HCT116 (cell line): Measurements from ENCODE around the gene CR1L. TPM values are rescaled to one million over a fixed set of nuclear protein-coding genes. Genes with fewer than 3 reads are reported as not detected.

Experiments used
- ATAC-seq: fragments of 200-7000 bp; cut with Tn5 transposase; 2 replicates; pipeline ENCODE4 v1.9.1; 2020; ENCODE audit warnings: mild to moderate bottlenecking, moderate library complexity
- BruUV-seq: library from RNA; stranded (reverse); fragments of 400-500 nt; replicated peaks from 2 replicates; lab custom pipeline; 2021; lab: Mats Ljungman, UMichigan
- CTCF ChIA-PET: fragments of 300-600 bp; sonication (Branson Sonifier 250); formaldehyde crosslinking; loops from one replicate; lab custom pipeline; 2021; ENCODE audit warnings: antibody characterized with exemption; lab: Charles Lee
- POLR2A ChIA-PET: fragments of 300-600, 350-600 bp; sonication (Branson Sonifier 250); formaldehyde crosslinking; loops from one replicate; lab custom pipeline; 2021; ENCODE audit warnings: antibody characterized with exemption; lab: Charles Lee
- RAD21 ChIA-PET, 2 experiments: fragments of 300-600 bp; sonication (Branson Sonifier 250); formaldehyde crosslinking; loops; one replicate each; lab custom pipeline; 2023; ENCODE audit warnings: low total read pairs in 2 of 2; ENCODE audit not compliant: uncharacterized antibody in 2 of 2, unreplicated experiment in 2 of 2, low non-redundant PET in 1 of 2; lab: Charles Lee
- DNase-seq: peaks from one replicate; pipeline ENCODE4 v3.0.0-alpha.2; 2010; ENCODE audit warnings: low read depth, low spot score
- H2AFZ ChIP-seq: fragments of 200-600 bp; shearing (Covaris generic), sonication (generic); 2 replicates; pipeline ENCODE4 v1.6.1; 2017; ENCODE audit warnings: low read depth, mixed run types, mixed read lengths, antibody characterized with exemption, low read length; ENCODE audit not compliant: poor library complexity, severe bottlenecking
- H3K27ac ChIP-seq: 2 replicates; pipeline ENCODE4 v1.5.1; 2012; ENCODE audit warnings: low read depth, low read length
- H3K27me3 ChIP-seq: fragments of 200-600 bp; sonication (generic); 2 replicates; pipeline ENCODE4 v1.6.1; 2016; ENCODE audit warnings: mixed run types, low read length, mixed read lengths; ENCODE audit not compliant: insufficient read depth
- H3K36me3 ChIP-seq, 2 experiments: fragments of 200-500 bp in 1 of 2; fragments of 200-600 bp in 1 of 2; sonication (Bioruptor generic) in 1 of 2; sonication (generic) in 1 of 2; 2 replicates each; pipeline versions ENCODE4 v1.5.1 to v1.6.1; 2014 to 2016; ENCODE audit warnings: low read length in 2 of 2, inconsistent platforms in 1 of 2, mixed read lengths in 1 of 2, mixed run types in 1 of 2; ENCODE audit not compliant: insufficient read depth in 2 of 2, control insufficient read depth in 1 of 2
- H3K4me1 ChIP-seq, 2 experiments: fragments of 200-600 bp in 1 of 2; sonication (generic) in 1 of 2; 2 replicates each; pipeline versions ENCODE4 v1.5.1 to v1.6.1; 2012 to 2017; ENCODE audit warnings: low read length in 2 of 2, inconsistent platforms in 1 of 2, mild to moderate bottlenecking in 1 of 2, mixed read lengths in 1 of 2, mixed run types in 1 of 2, moderate library complexity in 1 of 2; ENCODE audit not compliant: insufficient read depth in 2 of 2, control insufficient read depth in 1 of 2
- H3K4me2 ChIP-seq: fragments of 200-600 bp; sonication (generic); 2 replicates; pipeline ENCODE4 v1.6.1; 2017; ENCODE audit warnings: mixed run types, low read length, mixed read lengths
- H3K4me3 ChIP-seq, 2 experiments: fragments of 200-600 bp in 1 of 2; sonication (generic) in 1 of 2; replicated peaks in 1 of 2; 2 replicates each; pipeline ENCODE4 v1.5.1; 2011 to 2016; ENCODE audit warnings: low read length in 2 of 2, control low read depth in 1 of 2, low read depth in 1 of 2, mild to moderate bottlenecking in 1 of 2, mixed read lengths in 1 of 2, mixed run types in 1 of 2
- H3K79me2 ChIP-seq: fragments of 200-600 bp; sonication (generic); 2 replicates; pipeline ENCODE4 v1.6.1; 2017; ENCODE audit warnings: mild to moderate bottlenecking, mixed run types, low read length, moderate library complexity, mixed read lengths; ENCODE audit not compliant: insufficient read depth
- H3K9ac ChIP-seq: fragments of 200-600 bp; sonication (generic); 2 replicates; pipeline ENCODE4 v1.6.1; 2016; ENCODE audit warnings: low read length, mixed read lengths
- H3K9me2 ChIP-seq: fragments of 200-600 bp; sonication (generic), shearing (Covaris generic); 2 replicates; pipeline ENCODE4 v1.6.1; 2017; ENCODE audit warnings: mixed run types, mild to moderate bottlenecking, moderate library complexity; ENCODE audit not compliant: insufficient read depth
- H3K9me3 ChIP-seq, 2 experiments: fragments of 200-500 bp in 1 of 2; fragments of 200-600 bp in 1 of 2; sonication (Bioruptor generic) in 1 of 2; sonication (generic) in 1 of 2; 2 replicates each; pipeline ENCODE4 v1.6.1; 2014 to 2017; ENCODE audit warnings: low read length in 2 of 2, mixed read lengths in 2 of 2, inconsistent platforms in 1 of 2, low read depth in 1 of 2, mild to moderate bottlenecking in 1 of 2, mixed run types in 1 of 2, moderate library complexity in 1 of 2; ENCODE audit not compliant: control insufficient read depth in 1 of 2, insufficient read depth in 1 of 2
- H4K20me1 ChIP-seq: fragments of 200-600 bp; sonication (generic), shearing (Covaris generic); 2 replicates; pipeline ENCODE4 v1.6.1; 2017; ENCODE audit warnings: mixed run types, mild to moderate bottlenecking, moderate library complexity; ENCODE audit not compliant: insufficient read depth
- EZH2 ChIP-seq: fragments of 200-600 bp; sonication (generic); IDR thresholded peaks from 2 replicates; pipeline ENCODE4 v1.6.1; 2017; ENCODE audit warnings: antibody characterized with exemption, mixed run types
- FOSL1 ChIP-seq: IDR thresholded peaks from 2 replicates; pipeline ENCODE4 v1.6.1; 2012; ENCODE audit warnings: low read depth
- JUND ChIP-seq: IDR thresholded peaks from 2 replicates; pipeline ENCODE4 v1.6.1; 2012
- SIN3A ChIP-seq: IDR thresholded peaks from 2 replicates; pipeline ENCODE4 v1.6.1; 2012; ENCODE audit warnings: low read depth
- SRF ChIP-seq: IDR thresholded peaks from 2 replicates; pipeline ENCODE4 v1.6.1; 2012; ENCODE audit warnings: low read depth
- YY1 ChIP-seq: IDR thresholded peaks from 2 replicates; pipeline ENCODE4 v1.6.1; 2011; ENCODE audit warnings: low read length, low read depth, moderate library complexity, mild to moderate bottlenecking; ENCODE audit not compliant: insufficient replicate concordance; ENCODE audit errors: extremely low read depth
- ZNF274 ChIP-seq: fragments of 200-500 bp; sonication (Bioruptor generic); IDR thresholded peaks from 2 replicates; pipeline ENCODE4 v1.6.1; 2014; ENCODE audit warnings: mild to moderate bottlenecking, low read depth, low read length, inconsistent platforms
- intact Hi-C: fragments of 100-400 bp; cut with micrococcal nuclease; formaldehyde crosslinking; loops from 2 replicates; pipeline ENCODE4 v1.10.0; 2022
- total RNA-seq: library from RNA; stranded (reverse); gene quantifications from one replicate; pipeline ENCODE4 v1.2.1, GENCODE V29; 2021; ENCODE audit not compliant: unreplicated experiment
- TF ChIP-seq, protein P1 (sequence below): IDR thresholded peaks from 2 replicates; pipeline ENCODE4 v1.6.1; 2012
- TF ChIP-seq, protein P2 (sequence below): IDR thresholded peaks from 2 replicates; pipeline ENCODE4 v1.6.1; 2012; ENCODE audit warnings: low read depth

CR1L gene
- total RNA-seq, 1 experiment from 2014 or later, result 0.15 TPM

- Histone ChIP-seq H3K4me1 (no peaks in the 10 kb centered on the region), H3K9ac (no peak overlapping the region), H3K27ac (no peak overlapping the region), H4K20me1 (no peaks in the 10 kb centered on the region), H3K4me2 (no peak overlapping the region), H3K4me3 (no peak overlapping the region), H3K27me3 (no peaks in the 10 kb centered on the region), H2AFZ (no peak overlapping the region), H3K79me2 (no peaks in the 10 kb centered on the region), H3K9me3 (no peaks in the 10 kb centered on the region), H3K9me2 (no peaks in the 10 kb centered on the region), H3K36me3 (no peaks in the 10 kb centered on the region)
- ChIA-PET RAD21 (no interaction called here), CTCF (no interaction called here), POLR2A (no interaction called here)
- DNase-seq, result no peak
- no peak for ATAC-seq
- intact Hi-C loops, result no loop called here
- TF ChIP-seq, protein P1, sequence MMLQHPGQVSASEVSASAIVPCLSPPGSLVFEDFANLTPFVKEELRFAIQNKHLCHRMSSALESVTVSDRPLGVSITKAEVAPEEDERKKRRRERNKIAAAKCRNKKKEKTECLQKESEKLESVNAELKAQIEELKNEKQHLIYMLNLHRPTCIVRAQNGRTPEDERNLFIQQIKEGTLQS, result no peak
- TF ChIP-seq ZNF274, result no peak
- TF ChIP-seq FOSL1, result no peak
- TF ChIP-seq SRF, result no peak
- no peak for TF ChIP-seq YY1
- TF ChIP-seq, protein P2, sequence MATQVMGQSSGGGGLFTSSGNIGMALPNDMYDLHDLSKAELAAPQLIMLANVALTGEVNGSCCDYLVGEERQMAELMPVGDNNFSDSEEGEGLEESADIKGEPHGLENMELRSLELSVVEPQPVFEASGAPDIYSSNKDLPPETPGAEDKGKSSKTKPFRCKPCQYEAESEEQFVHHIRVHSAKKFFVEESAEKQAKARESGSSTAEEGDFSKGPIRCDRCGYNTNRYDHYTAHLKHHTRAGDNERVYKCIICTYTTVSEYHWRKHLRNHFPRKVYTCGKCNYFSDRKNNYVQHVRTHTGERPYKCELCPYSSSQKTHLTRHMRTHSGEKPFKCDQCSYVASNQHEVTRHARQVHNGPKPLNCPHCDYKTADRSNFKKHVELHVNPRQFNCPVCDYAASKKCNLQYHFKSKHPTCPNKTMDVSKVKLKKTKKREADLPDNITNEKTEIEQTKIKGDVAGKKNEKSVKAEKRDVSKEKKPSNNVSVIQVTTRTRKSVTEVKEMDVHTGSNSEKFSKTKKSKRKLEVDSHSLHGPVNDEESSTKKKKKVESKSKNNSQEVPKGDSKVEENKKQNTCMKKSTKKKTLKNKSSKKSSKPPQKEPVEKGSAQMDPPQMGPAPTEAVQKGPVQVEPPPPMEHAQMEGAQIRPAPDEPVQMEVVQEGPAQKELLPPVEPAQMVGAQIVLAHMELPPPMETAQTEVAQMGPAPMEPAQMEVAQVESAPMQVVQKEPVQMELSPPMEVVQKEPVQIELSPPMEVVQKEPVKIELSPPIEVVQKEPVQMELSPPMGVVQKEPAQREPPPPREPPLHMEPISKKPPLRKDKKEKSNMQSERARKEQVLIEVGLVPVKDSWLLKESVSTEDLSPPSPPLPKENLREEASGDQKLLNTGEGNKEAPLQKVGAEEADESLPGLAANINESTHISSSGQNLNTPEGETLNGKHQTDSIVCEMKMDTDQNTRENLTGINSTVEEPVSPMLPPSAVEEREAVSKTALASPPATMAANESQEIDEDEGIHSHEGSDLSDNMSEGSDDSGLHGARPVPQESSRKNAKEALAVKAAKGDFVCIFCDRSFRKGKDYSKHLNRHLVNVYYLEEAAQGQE, result no peak
- TF ChIP-seq EZH2, result no peak
- no peak for TF ChIP-seq JUND
- TF ChIP-seq SIN3A, result no peak
- BruUV-seq, result no TSS peak
Observed at GRCh38 chr1:207649865-207650580, 5.1 kb downstream of the CR1L start.
